C4-2B (cell line): ENCODE measurements around the gene LHCGR.

Experiments used
- ZFX ChIP-seq: fragments of 450-650 bp; IDR thresholded peaks from 2 replicates; pipeline ENCODE4 v1.6.1; 2017
- TF ChIP-seq, protein P1 (sequence below): fragments of 450-650 bp; conservative IDR thresholded peaks from 2 replicates; pipeline ENCODE4 v1.5.1; 2017; ENCODE audit warnings: mild to moderate bottlenecking

DNA sequence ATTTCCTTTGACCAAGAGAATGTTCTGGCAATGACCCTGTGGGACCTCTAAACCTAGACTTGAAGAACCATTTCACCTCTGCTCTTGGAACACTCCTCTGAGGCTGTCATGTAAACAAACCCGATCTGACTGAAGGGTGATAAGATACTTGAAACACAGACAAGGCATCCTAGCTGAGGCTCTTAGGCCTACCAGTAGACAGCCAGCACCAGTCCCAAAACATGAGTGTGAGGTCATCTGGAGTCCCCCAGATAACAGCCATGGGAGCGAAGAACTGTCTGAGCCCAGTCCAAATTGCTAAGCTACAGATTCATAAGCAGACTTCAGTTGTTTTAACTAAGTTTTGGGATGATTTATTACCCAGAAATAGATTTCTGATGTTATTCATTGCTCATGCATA is 39.5 kb upstream of the LHCGR start:
- TF ChIP-seq, protein P1, sequence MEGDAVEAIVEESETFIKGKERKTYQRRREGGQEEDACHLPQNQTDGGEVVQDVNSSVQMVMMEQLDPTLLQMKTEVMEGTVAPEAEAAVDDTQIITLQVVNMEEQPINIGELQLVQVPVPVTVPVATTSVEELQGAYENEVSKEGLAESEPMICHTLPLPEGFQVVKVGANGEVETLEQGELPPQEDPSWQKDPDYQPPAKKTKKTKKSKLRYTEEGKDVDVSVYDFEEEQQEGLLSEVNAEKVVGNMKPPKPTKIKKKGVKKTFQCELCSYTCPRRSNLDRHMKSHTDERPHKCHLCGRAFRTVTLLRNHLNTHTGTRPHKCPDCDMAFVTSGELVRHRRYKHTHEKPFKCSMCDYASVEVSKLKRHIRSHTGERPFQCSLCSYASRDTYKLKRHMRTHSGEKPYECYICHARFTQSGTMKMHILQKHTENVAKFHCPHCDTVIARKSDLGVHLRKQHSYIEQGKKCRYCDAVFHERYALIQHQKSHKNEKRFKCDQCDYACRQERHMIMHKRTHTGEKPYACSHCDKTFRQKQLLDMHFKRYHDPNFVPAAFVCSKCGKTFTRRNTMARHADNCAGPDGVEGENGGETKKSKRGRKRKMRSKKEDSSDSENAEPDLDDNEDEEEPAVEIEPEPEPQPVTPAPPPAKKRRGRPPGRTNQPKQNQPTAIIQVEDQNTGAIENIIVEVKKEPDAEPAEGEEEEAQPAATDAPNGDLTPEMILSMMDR: no peak
- no peak for TF ChIP-seq ZFX
